SK-N-SH (cell line): ENCODE results near the gene CASZ1. TPM values are rescaled to one million over a fixed set of nuclear protein-coding genes. Genes with fewer than 3 reads are reported as not detected.

Experiments
- CTCF ChIA-PET: fragments of 300-600, 350-600 bp; formaldehyde crosslinking; extraction: SDS; loops from one replicate; lab custom pipeline; 2021; lab: Yijun Ruan, JAX
- POLR2A ChIA-PET: fragments of 350-600 bp; sonication (Branson Sonifier 250); formaldehyde crosslinking; extraction: SDS; loops from one replicate; lab custom pipeline; 2020; ENCODE audit warnings: antibody characterized with exemption, inconsistent platforms; lab: Yijun Ruan, JAX
- DNase-seq: peaks from one replicate; pipeline ENCODE4 v3.0.0; 2012
- H2AFZ ChIP-seq: fragments of 200-600 bp; sonication (generic); 2 replicates; pipeline ENCODE4 v1.8.1; 2016; ENCODE audit warnings: antibody characterized with exemption, mild to moderate bottlenecking, low read depth
- H3F3A ChIP-seq: fragments of 200-600 bp; sonication (generic); replicated peaks from 2 replicates; pipeline ENCODE3; 2016; ENCODE audit warnings: antibody characterized with exemption, mild to moderate bottlenecking; ENCODE audit not compliant: insufficient read depth
- H3K27ac ChIP-seq, 2 experiments: fragments of 200-500 bp in 1 of 2; fragments of 200-600 bp in 1 of 2; sonication (Bioruptor generic) in 1 of 2; sonication (generic), shearing (Covaris generic) in 1 of 2; 2 replicates each; pipeline versions ENCODE4 v1.5.1 to v1.6.1; 2014 to 2016; ENCODE audit warnings: low read depth in 2 of 2, inconsistent platforms in 1 of 2, low read length in 1 of 2, mild to moderate bottlenecking in 1 of 2, mixed read lengths in 1 of 2
- H3K27me3 ChIP-seq: fragments of 200-600 bp; sonication (generic), shearing (Covaris generic); 2 replicates; pipeline ENCODE4 v1.6.1; 2016; ENCODE audit warnings: mixed run types; ENCODE audit not compliant: insufficient read depth
- H3K36me3 ChIP-seq, 2 experiments: fragments of 200-500 bp in 1 of 2; fragments of 200-600 bp in 1 of 2; sonication (Bioruptor generic) in 1 of 2; sonication (generic) in 1 of 2; replicated peaks in 1 of 2; 2 replicates each; pipeline versions ENCODE3 to v1.5.1; 2014 to 2016; ENCODE audit warnings: low read length in 1 of 2, mild to moderate bottlenecking in 1 of 2; ENCODE audit not compliant: insufficient read depth in 2 of 2, control insufficient read depth in 1 of 2
- H3K4me1 ChIP-seq, 2 experiments: fragments of 200-500 bp in 1 of 2; fragments of 200-600 bp in 1 of 2; sonication (Bioruptor generic) in 1 of 2; sonication (generic), shearing (Covaris generic) in 1 of 2; 2 replicates each; pipeline versions ENCODE4 v1.5.1 to v1.6.1; 2014 to 2016; ENCODE audit warnings: low read depth in 1 of 2, low read length in 1 of 2, mixed run types in 1 of 2; ENCODE audit not compliant: insufficient read depth in 2 of 2, control insufficient read depth in 1 of 2
- H3K4me2 ChIP-seq: fragments of 200-600 bp; sonication (generic), shearing (Covaris generic); 2 replicates; pipeline ENCODE4 v1.6.1; 2017; ENCODE audit warnings: mixed run types
- H3K4me3 ChIP-seq, 2 experiments: fragments of 200-500 bp in 1 of 2; fragments of 200-600 bp in 1 of 2; sonication (Bioruptor generic) in 1 of 2; sonication (generic), shearing (Covaris generic) in 1 of 2; 2 replicates each; pipeline versions ENCODE4 v1.5.1 to v1.8.1; 2014 to 2016; ENCODE audit warnings: low read depth in 2 of 2, inconsistent platforms in 1 of 2, low read length in 1 of 2, mild to moderate bottlenecking in 1 of 2, mixed read lengths in 1 of 2, moderate library complexity in 1 of 2
- H3K79me2 ChIP-seq: fragments of 200-600 bp; sonication (generic); 2 replicates; pipeline ENCODE4 v1.8.1; 2017; ENCODE audit warnings: mild to moderate bottlenecking; ENCODE audit not compliant: insufficient read depth
- H3K9ac ChIP-seq: fragments of 200-600 bp; sonication (generic); 2 replicates; pipeline ENCODE4 v1.6.1; 2017; ENCODE audit warnings: mixed run types
- H3K9me2 ChIP-seq: fragments of 200-600 bp; sonication (generic); 2 replicates; pipeline ENCODE4 v1.6.1; 2017; ENCODE audit warnings: mixed run types
- H3K9me3 ChIP-seq: fragments of 200-600 bp; sonication (generic); 2 replicates; pipeline ENCODE4 v1.6.1; 2017; ENCODE audit warnings: mixed run types, mild to moderate bottlenecking, moderate library complexity
- H4K20me1 ChIP-seq: fragments of 200-600 bp; sonication (generic); 2 replicates; pipeline ENCODE4 v1.6.1; 2017; ENCODE audit warnings: mild to moderate bottlenecking, mixed run types; ENCODE audit not compliant: insufficient read depth
- CHD2 ChIP-seq: fragments of 150-350 bp; IDR thresholded peaks from 2 replicates; pipeline ENCODE4 v1.6.1; 2018; ENCODE audit warnings: low read length; ENCODE audit not compliant: partially characterized antibody
- CTCF ChIP-seq: fragments of 200-600 bp; sonication (generic); IDR thresholded peaks from 2 replicates; pipeline ENCODE4 v1.6.1; 2017; ENCODE audit warnings: antibody characterized with exemption, mild to moderate bottlenecking, moderate library complexity
- EZH2phosphoT487 ChIP-seq: fragments of 200-600 bp; sonication (generic); IDR thresholded peaks from 2 replicates; pipeline ENCODE4 v1.6.1; 2017; ENCODE audit warnings: low read depth, mixed run types, mild to moderate bottlenecking, antibody characterized with exemption, moderate library complexity, borderline replicate concordance
- FOSL2 ChIP-seq: IDR thresholded peaks from 2 replicates; pipeline ENCODE4 v1.4.0; 2012; ENCODE audit warnings: low read depth, mild to moderate bottlenecking, moderate library complexity, borderline replicate concordance
- GABPA ChIP-seq: IDR thresholded peaks from 2 replicates; pipeline ENCODE4 v1.4.0; 2012; ENCODE audit warnings: low read depth, mild to moderate bottlenecking
- GATA2 ChIP-seq: sonication (generic); formaldehyde crosslinking; IDR thresholded peaks from 2 replicates; pipeline ENCODE4 v1.5.0; 2020; ENCODE audit warnings: mild to moderate bottlenecking, missing genetic modification reagents
- JUND ChIP-seq: IDR thresholded peaks from 2 replicates; pipeline ENCODE4 v1.4.0; 2012
- NRF1 ChIP-seq: IDR thresholded peaks from 2 replicates; pipeline ENCODE4 v1.6.1; 2012; ENCODE audit warnings: low read depth, mild to moderate bottlenecking, low read length
- RAD21 ChIP-seq: IDR thresholded peaks from 2 replicates; pipeline ENCODE4 v1.6.1; 2012; ENCODE audit warnings: mild to moderate bottlenecking, low read length
- RCOR1 ChIP-seq: fragments of 150-350 bp; IDR thresholded peaks from 2 replicates; pipeline ENCODE4 v1.6.1; 2017; ENCODE audit warnings: antibody characterized with exemption, low read length
- SIN3A ChIP-seq: IDR thresholded peaks from 2 replicates; pipeline ENCODE4 v1.6.1; 2012; ENCODE audit warnings: low read depth, mild to moderate bottlenecking, low read length, moderate library complexity, borderline replicate concordance
- SMC3 ChIP-seq: IDR thresholded peaks from 2 replicates; pipeline ENCODE4 v1.6.1; 2012; ENCODE audit warnings: low read depth, low read length, improper control_type of control experiment
- TAF1 ChIP-seq: IDR thresholded peaks from 2 replicates; pipeline ENCODE4 v1.6.1; 2012; ENCODE audit warnings: low read depth, mild to moderate bottlenecking, low read length, moderate library complexity, borderline replicate concordance
- USF2 ChIP-seq: fragments of 150-350 bp; IDR thresholded peaks from 2 replicates; pipeline ENCODE4 v1.6.1; 2017; ENCODE audit warnings: antibody characterized with exemption, low read length, low read depth, borderline replicate concordance
- YY1 ChIP-seq: IDR thresholded peaks from 2 replicates; pipeline ENCODE4 v1.4.0; 2012; ENCODE audit warnings: low read depth, mild to moderate bottlenecking
- ZBTB33 ChIP-seq: IDR thresholded peaks from 2 replicates; pipeline ENCODE4 v1.4.0; 2012; ENCODE audit warnings: low read depth, borderline replicate concordance
- WGBS: methylation state at CpG from one replicate; pipeline ENCODE4 v1.1.6; 2017; ENCODE audit warnings: low lambda C conversion rate; 5-methylcytosine and 5-hydroxymethylcytosine counted together
- polyA plus RNA-seq, 3 experiments: library from polyadenylated mRNA; depleted of rRNA; stranded (reverse); fragments of >200 nt; gene quantifications; 2 replicates each; pipeline ENCODE4 v1.2.3, GENCODE V29; 2012
- TF ChIP-seq, protein P1 (sequence below): IDR thresholded peaks from 2 replicates; pipeline ENCODE4; 2012

Gene CASZ1
- polyA plus RNA-seq, 1 of the 3 experiments (the other 2 are of a cell fraction) = 0.51 TPM

DNA sequence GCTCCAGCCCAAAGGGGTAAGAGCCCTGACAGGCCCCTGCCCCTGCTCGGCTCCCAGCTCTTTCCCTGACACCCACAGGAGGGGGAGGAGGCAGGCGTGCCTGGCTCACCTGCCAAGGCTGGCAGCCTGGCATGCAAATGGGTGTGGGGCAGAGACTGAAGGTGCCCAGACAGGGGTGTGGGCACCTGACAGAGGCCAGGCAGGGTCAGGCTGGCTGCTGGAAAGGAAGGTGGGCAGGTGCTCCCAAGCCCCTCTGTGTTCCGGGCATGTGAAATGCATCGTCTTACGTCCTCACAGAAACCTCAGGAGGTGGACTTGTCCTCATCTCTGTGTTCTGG is 19.4 kb upstream of the CASZ1 start (continued):
- no peak for TF ChIP-seq ZBTB33
- TF ChIP-seq EZH2phosphoT487 = no peak
- no peak for TF ChIP-seq GATA2 (CRISPR knock-in tag)
- TF ChIP-seq, all 33 proteins: peak for 0

GRCh38 chr1:10814976-10815857 is 18.8 kb upstream of the CASZ1 start:
- 79% methylated on average over 11 of the region's 15 CpGs for WGBS
- POLR2A ChIA-PET = no interaction called here

GRCh38 chr1:10814312-10814711 is 17.9 kb upstream of the CASZ1 start:
- Histone ChIP-seq H3K79me2 (no peaks in the 10 kb centered on the region), H3K4me2 (no peak overlapping the region), H3K9ac (no peak overlapping the region), H3K36me3 (no peaks in the 10 kb centered on the region), H3K27ac (no peak overlapping the region), H4K20me1 (no peaks in the 10 kb centered on the region), H3K27me3 (peaks cover 23% of the 10 kb centered on the region), H2AFZ (no peak overlapping the region), H3K9me3 (no peaks in the 10 kb centered on the region), H3K9me2 (no peaks in the 10 kb centered on the region), H3K4me3 (no peak overlapping the region), H3F3A (no peaks in the 10 kb centered on the region), H3K4me1 (no peaks in the 10 kb centered on the region; a peak in 1 of 4 replicates)
- no peak for TF ChIP-seq GABPA
- TF ChIP-seq JUND = no peak
- TF ChIP-seq NRF1 = no peak
- TF ChIP-seq GATA2 (CRISPR knock-in tag) = no peak
- TF ChIP-seq YY1 = no peak
- TF ChIP-seq SIN3A = no peak
- no peak for TF ChIP-seq TAF1
- TF ChIP-seq CTCF = no peak
- TF ChIP-seq, protein P1, sequence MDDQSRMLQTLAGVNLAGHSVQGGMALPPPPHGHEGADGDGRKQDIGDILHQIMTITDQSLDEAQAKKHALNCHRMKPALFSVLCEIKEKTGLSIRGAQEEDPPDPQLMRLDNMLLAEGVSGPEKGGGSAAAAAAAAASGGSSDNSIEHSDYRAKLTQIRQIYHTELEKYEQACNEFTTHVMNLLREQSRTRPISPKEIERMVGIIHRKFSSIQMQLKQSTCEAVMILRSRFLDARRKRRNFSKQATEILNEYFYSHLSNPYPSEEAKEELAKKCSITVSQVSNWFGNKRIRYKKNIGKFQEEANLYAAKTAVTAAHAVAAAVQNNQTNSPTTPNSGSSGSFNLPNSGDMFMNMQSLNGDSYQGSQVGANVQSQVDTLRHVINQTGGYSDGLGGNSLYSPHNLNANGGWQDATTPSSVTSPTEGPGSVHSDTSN = no peak
- no peak for TF ChIP-seq CHD2
- POLR2A ChIA-PET = no interaction called here
- 72% methylated on average over 7 of the region's 10 CpGs for WGBS
- CTCF ChIA-PET = interaction anchor here (1.0 to 1.8 kb wide), 2 partner anchors 53 to 122 kb away, joined by 4 to 6 read pairs; no protein-coding TSS in a partner anchor
- no peak for DNase-seq

More at GRCh38 chr1:10814976-10815857, 18.8 kb upstream of the CASZ1 start:
- Histone ChIP-seq H3K27me3 (peaks cover 14% of the 10 kb centered on the region; the same call in 1 of the 2 replicates), H3K36me3 (no peaks in the 10 kb centered on the region), H4K20me1 (no peaks in the 10 kb centered on the region), H3K4me1 (no peaks in the 10 kb centered on the region; a peak in 1 of 4 replicates), H3K9me2 (no peaks in the 10 kb centered on the region), H3K9ac (no peak overlapping the region), H3K4me2 (no peak overlapping the region), H3F3A (no peaks in the 10 kb centered on the region), H3K9me3 (no peaks in the 10 kb centered on the region), H3K27ac (no peak overlapping the region), H3K4me3 (no peak overlapping the region), H3K79me2 (no peaks in the 10 kb centered on the region), H2AFZ (no peak overlapping the region)
- no peak for DNase-seq
- TF ChIP-seq YY1 (no peak), JUND (no peak), RCOR1 (no peak), TAF1 (no peak), SIN3A (no peak), GATA2 (CRISPR knock-in tag) (no peak), FOSL2 (no peak), SMC3 (no peak), RAD21 (no peak), USF2 (no peak)
- CTCF ChIA-PET = interaction anchor here (0.9 to 1.8 kb wide), 4 partner anchors 15 to 123 kb away, joined by 3 to 6 read pairs (median 4); no protein-coding TSS in a partner anchor
